Heart left ventricle (tissue), 16 donors: ENCODE measurements around the gene RAB30. TPM values are rescaled to one million over a fixed set of nuclear protein-coding genes. Genes with fewer than 3 reads are reported as not detected.
A peak's percentile ranks its signal among the peaks of the same experiment; 100 is the strongest.

Source experiments
- ATAC-seq, 4 donors: fragments of 200-7000 bp; cut with Tn5 transposase; one replicate each; pipeline ENCODE4 v1.9.1; 2020 to 2022; ENCODE audit warnings: moderate library complexity in 4 of 4, mild to moderate bottlenecking in 3 of 4, moderate number of reproducible peaks in 1 of 4
- DNase-seq, 5 donors: peaks; one replicate each; pipeline ENCODE4 v3.0.0-alpha.2; 2020
- H3K27ac ChIP-seq, 12 donors: fragments of 200-600 bp; sonication (generic) in 4 of 12; one replicate each; pipeline versions ENCODE4 v1.5.0 to v1.8.0; 2016 to 2022; ENCODE audit warnings: mild to moderate bottlenecking in 2 of 12
- H3K27me3 ChIP-seq, 9 donors: fragments of 200-600 bp; sonication (generic) in 2 of 9; one replicate each; pipeline versions ENCODE4 v1.5.1 to v1.8.0; 2016 to 2022; ENCODE audit warnings: mild to moderate bottlenecking in 3 of 9
- H3K36me3 ChIP-seq, 9 donors: fragments of 200-600 bp; sonication (generic) in 2 of 9; one replicate each; pipeline versions ENCODE4 v1.5.0 to v1.8.0; 2018 to 2022; ENCODE audit warnings: mild to moderate bottlenecking in 2 of 9
- H3K4me1 ChIP-seq, 12 donors: fragments of 200-600 bp; sonication (generic) in 4 of 12; one replicate each; pipeline versions ENCODE4 v1.5.0 to v1.8.0; 2016 to 2022; ENCODE audit warnings: mild to moderate bottlenecking in 3 of 12
- H3K4me3 ChIP-seq, 12 donors: fragments of 200-600 bp; sonication (generic) in 4 of 12; one replicate each; pipeline versions ENCODE4 v1.5.0 to v1.8.0; 2017 to 2022; ENCODE audit warnings: mild to moderate bottlenecking in 9 of 12, moderate library complexity in 4 of 12
- H3K9me3 ChIP-seq, 12 donors: fragments of 200-600 bp; sonication (generic) in 4 of 12; one replicate each; pipeline versions ENCODE4 v1.5.0 to v1.8.0; 2016 to 2022; ENCODE audit warnings: mild to moderate bottlenecking in 1 of 12
- POLR2A ChIP-seq, 2 donors: fragments of 450-650 bp; IDR thresholded peaks; one replicate each; pipeline ENCODE4 v1.6.1; 2017; ENCODE audit warnings: antibody characterized with exemption in 2 of 2, mild to moderate bottlenecking in 2 of 2, moderate library complexity in 2 of 2
- WGBS, 4 donors: extraction: QIAGEN DNeasy Blood & Tissue Kit in 2 of 4; methylation state at CpG; one replicate each; pipeline versions ENCODE4 v1.1.5 to v1.1.7; 2013 to 2018; 5-methylcytosine and 5-hydroxymethylcytosine counted together
- intact Hi-C, 10 donors: fragments of 100-400 bp; cut with DNase I; formaldehyde crosslinking; loops; one replicate each; pipeline versions ENCODE4 v1.11.1 to v1.14.2; 2022
- polyA plus RNA-seq, 2 donors: library from polyadenylated mRNA; stranded (reverse); fragments of 200-250 nt; gene quantifications; one replicate each; pipeline ENCODE4 v1.2.3, GENCODE V29; 2013
- total RNA-seq, 9 donors: library from RNA; depleted of rRNA in 2 of 9; stranded (reverse); fragments of >200 nt in 2 of 9; fragmentation: NEBNext Ultra II Directional in 3 of 9; extraction: Animal tissue kit (Norgen Biotek cat#: 25700) in 3 of 9; gene quantifications; one replicate each; pipeline versions ENCODE4 v1.1.0 to v1.2.4, GENCODE V29; 2016 to 2023
- TF ChIP-seq, protein P1 (sequence below), 12 donors: fragments of 200-600 bp; sonication (generic) in 4 of 12; IDR thresholded peaks; one replicate each; pipeline versions ENCODE4 v1.5.0 to v1.8.0; 2018 to 2022; ENCODE audit warnings: antibody characterized with exemption in 12 of 12, mild to moderate bottlenecking in 5 of 12
- donor health status: ischemic (EF 13 %, LVEDD 7.1; RV severe dilation, severe dysfunction).
- donor health status: healthy with polysubstance abuse.
- donor health status: DM: no; HTN: yes; CAD: no.
- donor health status: DM: no; HTN: no; CAD: no.
- donor health status: ischemic (EF 25% LVEDD 6.9; RV normal size, moderate dysfunction).
- donor health status: ischemic (EF 25% LVEDD 5.7; RV mildly dilated, moderate dysfunction).
- donor health status: healthy.
- donor health status: DM: yes; HTN: yes; CAD: no.
- donor health status: ischemic (EF 35%, LVEDD 5.7; RV mildly dilated, moderate dysfunction).
- donor health status: nonischemic (EF 11% LVEDD 7.7; RV severe dilation, severe dysfunction).
- donor health status: DM: yes; HTN: yes; CAD: no.
- donor health status: PGD.
- donor health status: ischemic (EF 29% LVEDD 5.4; RV normal size, mild dysfunction).
- donor health status: nonischemic (EF 23%, LVEDD 6.1; RV moderate dilation, normal function).

The RAB30 gene
- total and polyA plus RNA-seq, 11 donors: 4.4 to 28.4 (median 18.8) TPM

DNA sequence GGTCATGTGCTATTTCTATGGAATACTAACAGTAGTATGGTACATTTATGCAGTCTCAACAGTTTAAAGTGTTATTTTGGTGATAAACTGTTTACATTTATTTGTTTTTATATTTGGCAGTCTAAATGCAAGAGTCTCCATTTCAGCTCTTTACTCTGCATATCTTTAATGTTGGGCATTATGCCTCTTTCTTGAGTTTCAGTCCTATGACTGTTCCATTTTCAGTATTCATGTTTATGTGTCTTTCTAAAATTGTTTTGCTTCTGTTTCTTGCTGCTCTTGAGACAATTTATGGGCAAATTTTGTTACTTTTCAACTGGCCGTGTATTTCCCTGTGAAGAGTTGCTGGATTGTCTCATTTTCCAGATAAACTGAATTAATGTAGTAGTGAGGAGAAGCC, 6.6 kb upstream of the RAB30 start:
- no peaks in the 10 kb centered on the region for H3K9me3 ChIP-seq
- no peak overlapping the region for H3K4me3 ChIP-seq
- ATAC-seq (no peak), DNase-seq (no peak)
- 86 to 95% (median 89%) methylated on average over 1 of the region's 1 CpG for WGBS, 4 donors
- TF ChIP-seq, protein P1, sequence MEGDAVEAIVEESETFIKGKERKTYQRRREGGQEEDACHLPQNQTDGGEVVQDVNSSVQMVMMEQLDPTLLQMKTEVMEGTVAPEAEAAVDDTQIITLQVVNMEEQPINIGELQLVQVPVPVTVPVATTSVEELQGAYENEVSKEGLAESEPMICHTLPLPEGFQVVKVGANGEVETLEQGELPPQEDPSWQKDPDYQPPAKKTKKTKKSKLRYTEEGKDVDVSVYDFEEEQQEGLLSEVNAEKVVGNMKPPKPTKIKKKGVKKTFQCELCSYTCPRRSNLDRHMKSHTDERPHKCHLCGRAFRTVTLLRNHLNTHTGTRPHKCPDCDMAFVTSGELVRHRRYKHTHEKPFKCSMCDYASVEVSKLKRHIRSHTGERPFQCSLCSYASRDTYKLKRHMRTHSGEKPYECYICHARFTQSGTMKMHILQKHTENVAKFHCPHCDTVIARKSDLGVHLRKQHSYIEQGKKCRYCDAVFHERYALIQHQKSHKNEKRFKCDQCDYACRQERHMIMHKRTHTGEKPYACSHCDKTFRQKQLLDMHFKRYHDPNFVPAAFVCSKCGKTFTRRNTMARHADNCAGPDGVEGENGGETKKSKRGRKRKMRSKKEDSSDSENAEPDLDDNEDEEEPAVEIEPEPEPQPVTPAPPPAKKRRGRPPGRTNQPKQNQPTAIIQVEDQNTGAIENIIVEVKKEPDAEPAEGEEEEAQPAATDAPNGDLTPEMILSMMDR (IDR thresholded peaks at IDR 0.05): no peak
- no peak for TF ChIP-seq POLR2A (IDR thresholded peaks at IDR 0.05)
- H3K27ac ChIP-seq: no peak overlapping the region
- no peaks in the 10 kb centered on the region for H3K27me3 ChIP-seq
- intact Hi-C loops: loop anchor here in 2 of 10 donors (10.0 kb wide), 2 partner anchors 77 to 117 kb away; partner anchors contain the start of genes PCF11 (in 2 of the 2) and ANKRD42 (in 1 of the 2)
- peaks cover 0 to 49% (median 32%) of the 10 kb centered on the region in 9 donors for H3K36me3 ChIP-seq
- peaks cover 3 to 24% (median 9%) of the 10 kb centered on the region in 12 donors for H3K4me1 ChIP-seq

DNA sequence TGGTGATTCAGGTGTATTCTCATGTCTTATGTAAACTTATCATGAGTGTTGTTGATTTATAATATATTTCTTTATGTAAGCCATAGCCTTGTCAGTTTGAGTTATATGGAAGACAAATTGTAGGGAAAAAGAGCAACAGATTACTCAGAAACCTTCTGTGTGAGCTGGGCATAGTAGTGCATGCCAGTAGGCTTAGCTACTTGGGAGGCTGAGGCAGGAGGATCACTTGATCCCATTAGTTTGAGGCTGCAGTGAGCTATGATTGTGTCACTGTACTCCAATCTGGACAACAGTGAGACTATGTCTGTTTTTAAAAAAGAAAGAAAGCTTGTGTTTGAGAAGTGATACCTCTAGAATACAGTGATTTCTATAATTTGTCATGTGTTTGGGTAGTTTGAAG, 2.2 kb upstream of the RAB30 start:
- peaks cover 12 to 54% (median 32%) of the 10 kb centered on the region in 12 donors for H3K4me1 ChIP-seq
- peaks cover 0 to 44% (median 28%) of the 10 kb centered on the region in 9 donors for H3K36me3 ChIP-seq
- TF ChIP-seq, protein P1 (IDR thresholded peaks at IDR 0.05): no peak
- no peak for TF ChIP-seq POLR2A (IDR thresholded peaks at IDR 0.05)
- H3K4me3 ChIP-seq: peak overlapping the region in 2 of 12 donors; percentile 11 to 84
- no peaks in the 10 kb centered on the region for H3K9me3 ChIP-seq
- no peaks in the 10 kb centered on the region for H3K27me3 ChIP-seq
- intact Hi-C loops: loop anchor here in 9 of 10 donors (2.0 to 10.0 kb wide), 15 partner anchors 31 to 213 kb away; partner anchors contain the start of genes PCF11 (in 5 of the 9), DDIAS (in 3 of the 9), PRCP (in 3 of the 9) and ANKRD42 (in 2 of the 9)
- H3K27ac ChIP-seq: no peak overlapping the region
- DNase-seq (no peak), ATAC-seq (no peak)

DNA sequence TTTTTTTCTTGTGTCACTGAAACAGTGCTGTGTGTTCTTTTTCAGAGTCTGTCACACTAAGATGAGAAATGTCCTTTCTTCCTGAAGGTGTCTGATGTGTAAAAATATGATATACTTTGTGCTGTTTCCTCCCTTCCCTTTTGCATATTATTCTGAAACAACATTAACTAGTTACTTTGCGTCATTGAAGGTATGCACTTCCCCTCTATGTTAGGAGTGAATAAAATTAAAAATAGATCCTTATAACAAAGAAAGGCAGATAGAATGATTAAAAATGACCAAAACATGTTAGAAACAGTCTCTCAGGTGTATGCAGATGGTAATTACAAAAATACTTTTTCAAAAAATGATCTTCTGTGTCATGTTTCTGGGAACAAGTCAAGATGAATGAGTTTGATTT, 1.6 kb upstream of the RAB30 start:
- H3K4me1 ChIP-seq: peaks cover 12 to 60% (median 38%) of the 10 kb centered on the region in 12 donors
- intact Hi-C loops: loop anchor here in 9 of 10 donors (2.0 to 10.0 kb wide), 15 partner anchors 32 to 214 kb away; partner anchors contain the start of genes PCF11 (in 5 of the 9), DDIAS (in 3 of the 9), PRCP (in 3 of the 9) and ANKRD42 (in 2 of the 9)

More for the DNA sequence above, 1.6 kb upstream of the RAB30 start:
- H3K4me3 ChIP-seq: peak overlapping the region in 9 of 12 donors; percentile 69 to 95 (median 84)
- peaks cover 0 to 38% (median 28%) of the 10 kb centered on the region in 9 donors for H3K36me3 ChIP-seq
- TF ChIP-seq POLR2A (IDR thresholded peaks at IDR 0.05): no peak
- TF ChIP-seq, protein P1 (IDR thresholded peaks at IDR 0.05): no peak
- DNase-seq (no peak), ATAC-seq (no peak)
- no peaks in the 10 kb centered on the region for H3K9me3 ChIP-seq
- H3K27me3 ChIP-seq: no peaks in the 10 kb centered on the region
- WGBS, 4 donors: 59 to 68% (median 68%) methylated on average over 1 of the region's 1 CpG
- peak overlapping the region in 8 of 12 donors; percentile 80 to 95 (median 93) for H3K27ac ChIP-seq
